GM19467 (cell line): ENCODE data around the gene SERPINB7.
"Not testable (repeated sequence)": the region's sequence is repeated elsewhere in the genome, so short reads cannot be mapped to it uniquely, and the experiment has no call there.

Source experiments
- ATAC-seq: cut with Tn5 transposase; IDR thresholded peaks from one replicate; pipeline ENCODE4 v1.9.1; 2021; ENCODE audit warnings: mild to moderate bottlenecking, moderate library complexity; ENCODE audit not compliant: unreplicated experiment

The SERPINB7 gene, protein sequence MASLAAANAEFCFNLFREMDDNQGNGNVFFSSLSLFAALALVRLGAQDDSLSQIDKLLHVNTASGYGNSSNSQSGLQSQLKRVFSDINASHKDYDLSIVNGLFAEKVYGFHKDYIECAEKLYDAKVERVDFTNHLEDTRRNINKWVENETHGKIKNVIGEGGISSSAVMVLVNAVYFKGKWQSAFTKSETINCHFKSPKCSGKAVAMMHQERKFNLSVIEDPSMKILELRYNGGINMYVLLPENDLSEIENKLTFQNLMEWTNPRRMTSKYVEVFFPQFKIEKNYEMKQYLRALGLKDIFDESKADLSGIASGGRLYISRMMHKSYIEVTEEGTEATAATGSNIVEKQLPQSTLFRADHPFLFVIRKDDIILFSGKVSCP

DNA sequence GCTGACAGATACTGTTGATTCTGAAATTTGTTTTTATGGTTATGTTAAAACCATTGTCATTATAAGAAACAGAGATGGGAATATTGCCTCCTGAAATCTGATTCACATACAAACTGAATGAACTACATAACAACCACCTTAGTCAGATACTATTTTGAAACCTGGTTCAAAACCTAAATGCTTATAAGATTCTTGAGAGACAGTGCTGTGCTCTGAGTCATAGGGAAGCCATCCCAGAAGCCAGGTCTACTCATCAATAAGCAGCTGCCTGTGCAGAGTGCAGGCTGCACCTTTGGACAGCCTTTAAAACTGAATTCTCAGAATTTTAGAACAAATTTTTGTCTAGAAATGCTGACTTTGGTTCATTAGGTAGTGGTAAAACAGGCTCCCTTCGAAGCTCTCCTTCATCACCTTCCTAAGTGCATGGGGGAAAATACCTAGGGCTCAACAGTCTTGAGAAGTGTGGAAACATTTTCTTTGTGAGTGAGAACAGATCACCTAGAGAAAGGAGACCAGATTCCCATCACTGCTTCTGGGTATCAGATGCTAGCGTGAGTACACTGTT is at the start of gene SERPINB7:
Gene SERPINB7 (plus strand): TSS at position 253 of the 565 bp plus-strand sequence. CDS start 6,955 bp downstream, outside the sequence.
- ATAC-seq = no peak

DNA sequence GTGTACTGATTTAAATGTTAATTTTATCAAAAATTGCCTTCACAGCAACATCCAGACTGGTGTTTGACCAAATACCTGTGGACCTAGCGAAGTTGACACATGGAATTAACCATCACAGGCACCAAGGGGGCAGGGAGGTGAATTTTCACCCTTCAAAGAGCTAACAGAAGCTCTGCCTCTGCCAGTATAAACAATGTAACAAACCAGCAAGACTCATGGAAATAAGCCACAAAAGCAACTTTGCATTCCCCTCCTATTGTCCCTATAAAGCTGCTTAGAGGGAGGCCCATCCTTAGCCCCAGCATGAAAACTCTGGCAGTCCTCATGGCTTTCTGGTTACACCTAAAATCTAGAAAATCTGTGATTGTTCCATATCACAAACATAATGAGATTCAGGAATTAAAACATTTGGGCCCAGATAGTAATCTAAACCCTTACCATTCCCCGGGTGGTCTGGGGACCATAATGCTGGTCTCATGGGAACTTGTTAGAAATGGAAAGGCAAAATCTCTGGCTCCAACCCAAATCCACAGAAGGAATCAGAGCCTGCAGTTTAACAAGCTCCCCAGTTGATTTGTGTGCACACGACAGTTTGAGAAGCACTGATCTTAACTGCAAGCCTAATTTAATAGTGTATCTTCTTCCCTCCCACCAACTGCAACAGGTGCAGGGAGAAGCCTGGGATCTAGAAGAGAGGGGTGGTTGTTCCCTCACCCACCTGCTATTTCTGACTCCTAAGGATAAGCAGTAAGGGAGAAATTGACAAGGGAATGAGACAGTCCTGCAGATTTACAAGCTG is 49.3 kb upstream of the SERPINB7 start:
- ATAC-seq = no peak

DNA sequence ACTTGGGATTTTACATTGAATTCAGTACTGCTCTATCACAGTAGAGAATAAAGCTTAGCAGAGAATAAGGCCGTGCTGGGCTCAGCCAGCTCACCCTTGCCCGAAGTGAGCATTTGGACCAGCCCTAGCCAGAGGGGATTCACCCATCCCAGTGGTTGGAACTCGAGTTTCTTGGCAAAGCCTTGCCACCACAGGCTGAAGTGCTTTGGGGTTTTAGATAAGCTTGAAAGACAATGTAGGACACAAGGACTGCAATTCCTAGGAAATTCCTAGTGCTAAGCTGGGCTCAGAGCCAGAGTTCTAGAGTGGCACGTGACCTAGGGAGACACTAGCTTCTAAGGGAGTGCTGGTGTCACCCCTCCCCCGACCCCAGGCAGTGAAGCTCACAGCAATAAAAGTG is 44.4 kb upstream of the SERPINB7 start:
- no peak for ATAC-seq

DNA sequence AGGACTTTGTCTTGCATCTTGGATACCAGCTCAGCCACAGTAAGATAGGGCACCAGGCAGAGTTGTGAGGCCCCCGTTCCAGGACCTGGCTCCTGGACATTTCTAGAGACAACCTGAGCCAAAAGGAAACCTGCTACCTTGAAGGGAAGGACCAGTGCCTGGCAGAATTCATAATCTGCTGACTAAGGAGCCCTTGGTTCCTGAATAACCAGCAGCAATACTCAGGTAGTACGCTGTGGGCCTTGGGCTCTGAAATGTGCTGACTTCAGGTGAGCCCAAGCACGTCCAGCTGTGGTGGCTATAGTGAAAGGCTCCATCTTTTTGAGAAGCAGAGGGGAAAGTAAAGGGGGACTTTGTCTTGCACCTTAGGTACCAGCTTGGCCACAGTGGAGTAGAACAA is 44.0 kb upstream of the SERPINB7 start:
- ATAC-seq = no peak

DNA sequence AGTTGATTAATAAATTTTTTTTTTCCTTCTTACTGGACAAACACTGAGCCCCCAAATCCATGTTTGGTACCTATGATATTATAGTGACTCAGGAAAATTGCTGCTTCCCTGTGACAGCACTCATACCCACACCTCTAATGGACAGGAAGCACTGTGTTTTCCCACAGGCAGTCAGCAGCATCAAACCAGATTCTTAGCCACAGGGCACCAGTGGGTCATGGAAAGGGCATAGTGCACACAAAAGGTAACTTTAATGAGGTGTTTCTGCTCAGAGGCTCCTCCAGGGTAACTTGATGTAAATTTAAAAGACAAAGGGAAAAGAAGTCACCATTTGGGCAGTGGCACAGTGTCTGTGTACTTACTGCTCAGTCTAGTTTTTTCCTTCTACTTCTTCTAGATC is 38.3 kb upstream of the SERPINB7 start:
- no peak for ATAC-seq

DNA sequence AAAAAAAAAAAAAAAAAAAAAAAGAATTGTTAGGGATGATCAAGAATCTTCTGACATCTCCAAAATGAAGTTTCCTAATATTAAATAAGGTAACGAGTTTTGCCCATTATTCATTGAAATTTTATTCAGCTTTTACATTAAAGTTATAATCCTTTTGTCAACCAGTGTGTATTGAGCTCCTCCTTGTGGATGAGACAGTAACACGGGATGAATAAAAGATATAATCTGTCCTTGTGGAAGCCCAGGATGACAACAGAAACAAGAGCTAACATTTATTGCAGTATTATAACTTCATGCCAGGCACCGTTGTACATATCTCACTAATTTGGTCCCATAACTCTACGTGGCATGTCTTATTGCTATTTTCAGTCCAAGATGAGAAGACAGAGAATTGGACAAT is 33.4 kb upstream of the SERPINB7 start:
- no peak for ATAC-seq

DNA sequence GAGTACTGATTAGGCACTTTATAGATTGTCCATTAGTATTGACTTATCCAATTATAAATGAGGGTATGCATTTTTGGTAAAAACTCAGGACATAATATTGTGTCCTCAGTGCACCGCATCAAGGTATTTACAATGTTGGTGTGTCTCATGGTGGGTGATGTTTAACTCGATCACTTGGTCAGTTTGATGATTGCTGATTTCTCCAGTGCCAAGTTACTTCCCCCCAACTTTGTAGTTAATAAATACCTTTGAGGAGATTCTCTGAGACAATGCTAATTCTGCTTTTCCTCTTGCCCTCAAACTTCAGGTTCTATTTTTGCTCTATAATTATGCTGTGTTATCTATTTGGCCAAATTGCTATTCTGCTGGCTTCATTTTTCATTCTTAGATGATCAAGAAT is 28.2 kb upstream of the SERPINB7 start:
- no peak for ATAC-seq

DNA sequence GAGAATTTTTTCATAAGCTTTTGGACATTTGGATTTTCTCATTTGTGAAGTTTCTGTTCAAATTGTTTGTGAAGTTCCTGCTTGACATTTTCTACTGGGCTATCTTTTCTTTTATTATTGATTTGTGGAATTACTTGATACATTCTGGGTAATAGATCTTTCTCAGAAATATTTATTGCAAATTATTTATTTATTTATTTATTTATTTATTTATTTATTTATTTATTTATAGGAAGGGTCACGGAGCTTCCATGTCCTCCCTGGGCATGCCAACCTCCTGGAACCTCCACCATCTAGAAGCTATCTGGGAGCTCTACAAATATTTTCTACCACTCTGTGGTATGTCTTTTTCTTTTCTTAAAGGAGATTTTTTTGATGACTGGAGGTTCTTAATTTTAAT is 25.7 kb upstream of the SERPINB7 start:
- ATAC-seq = no peak

DNA sequence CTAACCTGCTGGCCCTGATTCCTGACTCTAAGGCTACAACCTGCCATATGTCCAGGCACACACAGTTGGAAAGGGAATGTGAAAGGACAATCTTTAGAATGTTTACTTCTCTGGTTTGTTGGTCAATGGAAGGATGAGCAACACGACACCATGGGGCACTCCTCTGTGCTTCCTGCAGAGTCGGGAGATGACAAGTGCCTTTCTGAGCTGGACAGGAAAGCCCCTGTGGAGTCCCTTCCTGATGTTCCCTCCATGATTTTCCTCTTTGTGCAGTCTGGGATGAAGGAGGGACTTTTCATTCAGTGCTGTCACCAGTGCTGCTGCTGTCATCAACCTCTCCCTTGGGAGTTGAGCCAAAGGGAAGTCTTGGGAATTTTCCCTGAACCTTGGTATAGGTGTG is 22.6 kb upstream of the SERPINB7 start:
- no peak for ATAC-seq

DNA sequence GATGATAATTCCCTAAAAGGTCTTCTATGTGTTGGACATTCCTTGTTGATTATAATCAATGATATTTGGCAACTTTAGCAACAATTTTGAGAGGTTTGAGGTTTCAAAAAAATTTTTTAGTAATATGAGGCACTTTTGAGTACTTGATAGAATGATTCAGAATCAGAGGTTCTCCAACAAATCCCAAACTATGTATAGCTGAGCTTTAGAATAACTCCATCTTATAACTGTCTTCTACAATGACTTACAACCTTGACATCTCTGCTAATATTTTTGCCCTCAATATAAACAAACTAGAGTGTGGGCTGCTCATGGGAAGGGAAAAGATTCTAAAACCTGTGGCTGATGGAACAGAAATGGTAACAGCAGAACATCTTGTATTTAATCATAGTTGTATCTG is 21.5 kb upstream of the SERPINB7 start:
- no peak for ATAC-seq

DNA sequence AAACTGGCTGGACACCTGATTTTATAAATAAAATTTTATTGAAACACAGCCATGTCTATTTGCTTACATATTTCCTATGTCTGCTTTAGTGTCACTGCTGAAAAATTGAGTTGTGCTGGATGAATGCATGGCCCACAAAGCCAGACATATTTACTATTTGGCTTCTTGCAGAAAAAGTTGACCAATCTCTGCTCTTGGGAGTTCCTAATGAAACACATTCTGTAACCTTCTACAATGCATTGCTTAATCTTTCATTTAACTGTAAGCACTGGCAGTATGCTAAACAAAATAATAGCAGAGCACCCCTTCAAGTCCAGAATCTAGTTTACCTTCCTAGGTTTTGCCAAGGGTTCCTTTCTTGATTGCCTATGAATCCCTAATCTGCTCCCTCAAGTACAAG is 17.7 kb upstream of the SERPINB7 start:
- ATAC-seq = no peak

DNA sequence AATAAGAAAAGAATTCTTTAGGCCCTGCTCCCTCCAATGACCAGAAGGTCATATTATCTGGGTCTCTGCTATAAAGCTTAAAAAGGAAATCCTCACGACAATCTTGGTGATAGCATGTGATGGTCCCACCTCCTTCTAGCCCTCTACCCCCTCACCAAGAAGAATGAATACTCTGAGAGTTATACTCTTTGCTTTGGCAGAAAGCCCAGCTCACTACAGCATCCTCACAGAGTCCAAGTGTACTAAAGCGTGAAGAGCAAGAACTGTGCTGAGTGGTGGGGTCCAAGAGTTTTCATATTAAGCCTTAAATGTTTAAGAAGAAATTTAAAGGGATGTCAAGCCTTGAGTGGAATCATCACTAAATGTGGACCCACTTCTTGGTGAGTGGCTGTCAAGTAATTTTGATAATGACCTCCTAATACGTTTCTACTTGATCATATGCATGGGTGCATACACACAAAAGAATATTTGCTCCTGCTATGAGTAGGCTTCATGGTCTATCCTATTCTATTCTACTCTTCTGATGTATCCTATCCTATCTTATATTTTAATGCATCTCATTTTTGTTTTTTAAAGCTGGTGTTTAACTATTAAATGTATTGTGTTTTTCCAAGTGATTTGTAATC is 16.5 kb upstream of the SERPINB7 start:
- ATAC-seq = no peak

DNA sequence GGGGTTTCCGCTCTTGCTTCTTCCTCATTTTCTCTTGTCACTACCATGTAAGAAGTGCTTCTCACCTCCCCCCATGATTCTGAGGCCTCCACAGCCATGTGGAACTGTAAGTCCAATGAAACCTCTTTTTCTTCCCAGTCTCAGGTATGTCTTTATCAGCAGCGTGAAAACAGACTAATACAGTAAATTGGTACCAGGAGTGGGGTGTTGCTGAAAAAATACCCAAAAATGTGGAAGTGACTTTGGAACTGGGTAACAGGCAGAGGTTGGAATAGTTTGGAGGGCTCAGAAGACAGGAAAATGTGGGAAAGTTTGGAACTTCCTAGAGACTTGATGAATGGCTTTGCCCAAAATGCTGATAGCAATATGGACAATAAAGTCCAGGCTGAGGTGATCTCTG is 15.4 kb upstream of the SERPINB7 start:
- not testable (repeated sequence) for ATAC-seq

DNA sequence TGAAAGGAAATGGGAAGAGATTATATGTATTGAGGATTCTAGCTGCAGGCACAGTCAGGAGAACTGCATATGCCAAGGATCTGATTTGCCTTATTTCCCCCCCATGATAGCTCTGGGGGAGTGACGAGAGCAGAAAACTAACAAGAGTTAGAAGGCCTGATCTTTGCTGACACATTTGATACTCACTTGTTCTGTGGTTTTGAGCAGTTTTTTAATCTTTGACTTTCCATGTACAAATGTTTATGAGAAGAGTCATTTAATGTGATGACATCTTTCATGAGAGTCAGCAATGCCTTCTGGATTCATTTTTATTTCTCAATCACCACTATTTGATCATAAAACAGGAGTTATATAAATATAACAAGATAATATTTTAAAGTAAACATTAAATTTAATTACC is 12.7 kb upstream of the SERPINB7 start:
- no peak for ATAC-seq

DNA sequence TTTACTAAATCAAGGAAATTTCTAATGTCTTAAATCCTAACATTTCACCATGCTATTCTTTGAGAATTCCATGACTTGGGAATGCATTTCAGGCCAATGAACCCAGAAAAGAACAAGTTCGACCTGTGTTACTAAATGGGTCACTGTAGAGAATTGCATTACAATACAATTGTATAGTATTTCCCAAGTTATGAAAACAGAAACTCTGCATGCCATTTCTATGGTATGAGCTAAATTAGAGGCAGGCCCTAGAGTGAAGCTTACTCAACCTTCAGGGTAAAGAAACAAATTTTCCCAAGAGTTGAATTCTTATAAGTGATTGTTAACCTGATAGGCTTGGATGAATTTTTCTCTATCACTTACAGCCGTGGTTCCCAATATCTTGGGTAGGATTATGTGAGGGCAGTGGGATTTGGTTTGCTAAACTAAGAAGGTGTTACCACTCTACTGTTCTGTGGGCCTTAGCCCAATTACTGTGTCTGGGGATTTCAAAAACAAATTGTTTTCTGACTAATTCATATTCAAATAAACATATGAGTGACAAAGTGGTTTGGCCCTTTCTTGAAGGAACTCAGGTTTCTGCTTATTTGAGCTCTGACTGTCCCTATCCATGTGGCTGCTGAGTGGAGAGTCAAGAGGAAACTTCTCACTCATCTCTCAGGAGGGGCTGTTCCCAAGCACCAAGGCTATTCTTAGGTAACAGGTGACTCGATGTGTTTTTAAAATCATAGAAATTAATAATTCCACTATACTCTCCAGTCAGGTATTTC is 11.2 kb upstream of the SERPINB7 start:
- ATAC-seq = no peak

DNA sequence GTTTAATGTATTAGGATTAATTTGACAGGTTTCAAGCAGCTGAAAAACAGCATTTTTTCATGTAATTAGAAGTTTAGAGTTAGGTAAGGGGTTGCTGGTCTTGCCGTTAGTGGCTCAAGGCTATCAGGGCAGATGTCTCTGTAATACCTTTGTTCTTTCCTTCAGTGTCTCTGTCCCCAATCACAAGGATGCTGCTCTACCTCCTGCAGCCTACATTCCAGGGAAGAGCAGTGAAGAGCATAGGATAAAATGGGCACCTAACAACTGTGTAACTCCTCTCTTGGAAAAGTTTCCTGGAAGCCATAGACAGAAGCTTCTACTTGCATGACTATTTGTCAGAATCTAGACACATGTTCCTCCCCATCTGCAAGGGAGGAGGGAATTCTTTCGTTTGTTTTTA is 9.4 kb upstream of the SERPINB7 start:
- no peak for ATAC-seq

DNA sequence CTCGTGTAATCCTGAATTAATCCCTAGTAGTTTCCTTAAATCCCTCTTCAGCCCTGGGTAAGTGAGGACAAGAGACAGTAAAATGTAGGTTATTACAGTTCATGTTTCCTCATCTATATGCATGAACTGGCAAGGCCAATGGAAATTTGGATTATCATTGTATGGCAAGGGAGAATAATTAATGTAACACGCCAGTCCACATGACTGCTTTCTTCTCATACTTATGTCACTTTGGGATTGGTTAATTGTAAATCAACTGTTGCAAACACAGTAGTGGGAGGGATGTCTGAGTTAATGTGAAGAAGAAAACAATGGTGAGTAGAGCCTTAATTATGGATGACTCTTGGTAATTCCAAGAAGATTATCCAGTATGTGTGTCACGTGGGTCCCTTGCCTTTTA is 1.7 kb upstream of the SERPINB7 start:
- ATAC-seq = no peak

DNA sequence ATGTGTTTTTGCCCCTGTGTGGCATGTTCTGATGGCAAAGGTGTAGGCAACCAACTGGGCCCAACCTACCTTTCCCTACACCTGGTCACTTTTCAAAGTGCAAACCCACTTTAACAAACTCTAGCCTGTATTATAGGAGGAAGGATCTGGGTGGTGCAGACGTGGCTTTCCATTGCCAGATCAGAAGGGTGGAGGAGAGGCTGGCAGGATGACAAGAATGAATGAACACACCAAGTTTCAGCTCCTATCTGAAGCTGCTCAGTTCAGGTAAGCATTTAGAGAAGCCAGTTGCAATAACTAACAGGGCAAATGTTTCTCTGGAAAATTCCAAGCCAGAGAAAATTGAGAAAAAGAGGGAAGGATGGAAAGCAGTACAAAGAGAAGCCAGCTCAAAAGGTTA is 707 bp upstream of the SERPINB7 start:
- ATAC-seq = no peak

DNA sequence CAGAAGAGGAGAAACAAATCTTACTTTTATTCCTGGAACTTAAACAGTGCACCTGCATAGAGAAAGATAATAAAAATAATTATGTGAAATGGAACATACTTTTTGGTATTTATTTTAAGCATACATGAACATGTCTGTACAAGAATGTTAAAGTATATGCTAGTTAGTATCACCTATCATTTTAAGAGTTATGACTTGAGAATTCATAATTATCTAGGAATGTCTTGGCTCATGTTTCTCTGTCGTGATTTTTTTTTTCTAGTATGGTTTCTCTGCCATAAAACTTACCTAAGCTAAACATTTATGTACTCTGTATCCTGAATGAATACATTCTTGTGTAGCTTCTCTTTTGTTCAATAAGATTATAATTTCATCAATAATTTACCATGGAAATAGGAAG is 4.2 kb downstream of the SERPINB7 start:
- ATAC-seq = no peak

DNA sequence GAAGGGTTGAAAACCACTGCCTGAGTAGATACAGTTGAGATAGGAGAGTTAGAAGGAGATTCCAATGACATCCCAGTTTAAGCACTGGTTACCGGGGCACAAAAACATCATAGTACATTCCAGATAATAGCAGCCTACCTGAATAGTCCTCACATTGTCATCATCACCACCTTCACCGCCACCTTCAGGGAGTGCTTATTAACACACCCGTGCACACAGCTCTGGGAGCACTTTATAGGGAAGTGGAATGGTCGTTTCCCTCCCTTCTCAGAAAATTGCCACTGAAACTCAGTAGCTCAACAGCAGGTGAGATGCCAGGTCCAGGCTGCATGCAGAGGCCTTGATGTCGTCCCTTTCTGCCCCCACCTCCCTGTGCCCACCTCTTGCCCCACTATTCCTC is 8.2 kb downstream of the SERPINB7 start:
- no peak for ATAC-seq
